PFSK-1 (cell line): ENCODE data around the gene PEAK1.

Experiments used
- FOXP2 ChIP-seq: optimal IDR thresholded peaks from 2 replicates; pipeline ENCODE3; 2011; ENCODE audit warnings: borderline replicate concordance, control low read depth, inconsistent platforms; ENCODE audit not compliant: insufficient read depth; ENCODE audit errors: extremely low read length, extremely low read depth
- POLR2AphosphoS5 ChIP-seq: IDR thresholded peaks from 2 replicates; pipeline ENCODE4 v1.6.1; 2012; ENCODE audit warnings: low read depth, mild to moderate bottlenecking, control low read depth, low read length, moderate library complexity
- SIN3A ChIP-seq: IDR thresholded peaks from 2 replicates; pipeline ENCODE4 v1.6.1; 2012; ENCODE audit warnings: mild to moderate bottlenecking, low read length, moderate library complexity, borderline replicate concordance; ENCODE audit not compliant: insufficient read depth
- TAF1 ChIP-seq: IDR thresholded peaks from 2 replicates; pipeline ENCODE4 v1.6.1; 2012; ENCODE audit warnings: low read length, control low read depth, borderline replicate concordance; ENCODE audit not compliant: insufficient read depth
- TF ChIP-seq, protein P1 (sequence below), 2 experiments: IDR thresholded peaks; 2 replicates each; pipeline versions ENCODE4 v1.6.1 to v1.8.0; 2011 to 2012; ENCODE audit warnings: low read depth in 2 of 2, low read length in 2 of 2, control low read depth in 1 of 2, inconsistent platforms in 1 of 2, mild to moderate bottlenecking in 1 of 2, moderate library complexity in 1 of 2; ENCODE audit not compliant: insufficient read depth in 1 of 2

PEAK1 gene

DNA sequence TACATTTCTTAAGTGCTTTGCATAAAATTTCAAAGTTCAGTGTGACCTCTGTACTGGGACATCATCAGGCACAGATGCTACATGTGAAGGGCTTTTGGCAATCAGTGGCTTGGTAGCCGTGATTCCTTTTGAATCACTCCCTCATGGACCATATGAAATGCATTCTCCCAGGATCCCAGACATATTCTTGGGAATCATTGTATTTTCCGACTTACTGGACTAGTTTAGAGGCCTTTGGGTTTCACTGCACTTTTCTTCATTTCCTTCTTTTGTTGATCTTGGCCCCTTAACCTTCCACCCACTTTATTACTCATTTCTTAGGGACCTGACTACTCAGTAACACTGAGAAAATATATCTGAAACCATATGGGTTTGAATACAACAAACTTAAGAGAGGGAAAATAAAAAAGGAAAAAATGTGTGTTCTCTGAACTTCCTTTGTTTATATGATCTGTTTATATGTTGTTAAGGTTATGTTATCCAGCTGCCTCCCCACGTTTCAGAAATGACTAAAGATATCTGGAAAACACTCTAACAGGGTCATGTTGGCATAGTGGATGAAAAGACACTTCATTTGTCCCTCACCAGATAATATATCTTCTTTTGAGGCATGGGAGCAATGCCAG lies 35.9 kb upstream of the PEAK1 start:
- no peak for TF ChIP-seq TAF1
- no peak for TF ChIP-seq SIN3A
- no peak for TF ChIP-seq POLR2AphosphoS5
- TF ChIP-seq, protein P1, sequence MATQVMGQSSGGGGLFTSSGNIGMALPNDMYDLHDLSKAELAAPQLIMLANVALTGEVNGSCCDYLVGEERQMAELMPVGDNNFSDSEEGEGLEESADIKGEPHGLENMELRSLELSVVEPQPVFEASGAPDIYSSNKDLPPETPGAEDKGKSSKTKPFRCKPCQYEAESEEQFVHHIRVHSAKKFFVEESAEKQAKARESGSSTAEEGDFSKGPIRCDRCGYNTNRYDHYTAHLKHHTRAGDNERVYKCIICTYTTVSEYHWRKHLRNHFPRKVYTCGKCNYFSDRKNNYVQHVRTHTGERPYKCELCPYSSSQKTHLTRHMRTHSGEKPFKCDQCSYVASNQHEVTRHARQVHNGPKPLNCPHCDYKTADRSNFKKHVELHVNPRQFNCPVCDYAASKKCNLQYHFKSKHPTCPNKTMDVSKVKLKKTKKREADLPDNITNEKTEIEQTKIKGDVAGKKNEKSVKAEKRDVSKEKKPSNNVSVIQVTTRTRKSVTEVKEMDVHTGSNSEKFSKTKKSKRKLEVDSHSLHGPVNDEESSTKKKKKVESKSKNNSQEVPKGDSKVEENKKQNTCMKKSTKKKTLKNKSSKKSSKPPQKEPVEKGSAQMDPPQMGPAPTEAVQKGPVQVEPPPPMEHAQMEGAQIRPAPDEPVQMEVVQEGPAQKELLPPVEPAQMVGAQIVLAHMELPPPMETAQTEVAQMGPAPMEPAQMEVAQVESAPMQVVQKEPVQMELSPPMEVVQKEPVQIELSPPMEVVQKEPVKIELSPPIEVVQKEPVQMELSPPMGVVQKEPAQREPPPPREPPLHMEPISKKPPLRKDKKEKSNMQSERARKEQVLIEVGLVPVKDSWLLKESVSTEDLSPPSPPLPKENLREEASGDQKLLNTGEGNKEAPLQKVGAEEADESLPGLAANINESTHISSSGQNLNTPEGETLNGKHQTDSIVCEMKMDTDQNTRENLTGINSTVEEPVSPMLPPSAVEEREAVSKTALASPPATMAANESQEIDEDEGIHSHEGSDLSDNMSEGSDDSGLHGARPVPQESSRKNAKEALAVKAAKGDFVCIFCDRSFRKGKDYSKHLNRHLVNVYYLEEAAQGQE (IDR thresholded peaks at IDR 0.05; ENCODE audit: insufficient read depth in 1 of 2, low read depth in 2 of 2, low read length in 2 of 2) = no peak
- no peak for TF ChIP-seq FOXP2

DNA sequence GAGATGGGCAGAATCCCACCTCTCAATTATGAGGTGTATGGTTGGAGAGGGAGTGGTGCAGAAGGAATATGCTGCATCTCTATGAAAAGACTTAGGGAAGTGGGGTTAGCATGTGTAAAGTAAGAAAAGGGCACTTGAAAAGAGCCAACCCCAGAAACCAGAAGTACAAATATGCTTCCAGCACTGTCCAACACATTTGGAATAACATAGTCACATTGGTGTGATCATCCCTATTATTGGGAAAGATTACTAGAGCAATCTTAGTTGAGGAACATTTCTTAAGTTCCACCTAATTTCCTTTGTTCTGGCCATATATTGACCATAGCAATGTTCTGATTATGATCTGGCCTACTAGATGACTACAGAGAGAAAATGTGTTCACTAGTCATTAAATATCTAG lies 35.0 kb upstream of the PEAK1 start:
- TF ChIP-seq FOXP2 = no peak

DNA sequence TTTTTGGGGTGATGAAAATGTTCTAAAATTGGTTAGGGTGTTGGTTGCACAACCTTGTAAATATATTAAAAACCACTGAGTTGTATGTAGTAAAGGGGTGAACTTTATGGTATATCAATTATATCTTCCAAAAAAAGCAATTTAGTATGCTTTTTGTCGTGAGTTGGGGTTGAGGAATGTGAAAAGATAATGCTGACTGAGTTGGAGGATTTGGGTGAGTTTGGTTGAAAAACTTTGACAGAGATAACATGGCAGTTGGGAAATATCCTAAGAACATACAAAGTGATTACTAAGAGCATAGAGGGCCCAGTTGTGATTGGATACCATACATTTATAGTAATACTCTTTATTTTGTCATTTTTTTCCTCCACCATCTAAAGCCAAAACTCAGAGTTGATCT lies 34.4 kb upstream of the PEAK1 start:
- no peak for TF ChIP-seq SIN3A
- no peak for TF ChIP-seq TAF1
- TF ChIP-seq FOXP2 = no peak
- no peak for TF ChIP-seq POLR2AphosphoS5
- TF ChIP-seq, protein P1 (IDR thresholded peaks at IDR 0.05; ENCODE audit: insufficient read depth in 1 of 2, low read depth in 2 of 2, low read length in 2 of 2) = no peak

DNA sequence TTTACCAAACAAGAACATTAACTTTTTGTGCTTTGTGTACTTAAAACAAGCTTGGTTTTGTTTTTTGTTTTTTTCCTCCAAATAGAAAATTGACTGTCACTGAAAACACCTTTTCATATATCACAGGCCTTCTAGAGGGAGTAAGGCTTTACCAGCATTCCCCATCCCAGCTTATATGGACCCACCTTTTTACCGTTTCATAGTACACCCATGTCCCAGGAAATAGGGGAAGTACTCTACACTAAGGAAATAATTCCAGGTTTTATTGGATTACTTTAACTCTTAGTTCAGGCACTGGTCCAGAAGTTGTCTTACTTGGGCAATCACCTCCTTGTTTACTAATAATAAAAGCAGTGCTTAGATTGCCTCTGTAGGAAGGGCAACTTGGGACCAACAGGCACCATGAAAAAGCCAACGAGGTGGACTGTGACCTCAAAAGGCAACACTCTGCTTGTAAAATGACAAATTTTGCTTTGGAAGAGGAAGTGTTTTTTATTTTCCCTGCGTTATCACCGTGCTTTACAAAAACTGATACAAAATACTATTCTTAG lies 27.0 kb upstream of the PEAK1 start:
- TF ChIP-seq SIN3A = no peak
- TF ChIP-seq FOXP2 = no peak
- TF ChIP-seq, protein P1 (IDR thresholded peaks at IDR 0.05; ENCODE audit: insufficient read depth in 1 of 2, low read depth in 2 of 2, low read length in 2 of 2) = no peak
- TF ChIP-seq TAF1 = no peak
- no peak for TF ChIP-seq POLR2AphosphoS5

DNA sequence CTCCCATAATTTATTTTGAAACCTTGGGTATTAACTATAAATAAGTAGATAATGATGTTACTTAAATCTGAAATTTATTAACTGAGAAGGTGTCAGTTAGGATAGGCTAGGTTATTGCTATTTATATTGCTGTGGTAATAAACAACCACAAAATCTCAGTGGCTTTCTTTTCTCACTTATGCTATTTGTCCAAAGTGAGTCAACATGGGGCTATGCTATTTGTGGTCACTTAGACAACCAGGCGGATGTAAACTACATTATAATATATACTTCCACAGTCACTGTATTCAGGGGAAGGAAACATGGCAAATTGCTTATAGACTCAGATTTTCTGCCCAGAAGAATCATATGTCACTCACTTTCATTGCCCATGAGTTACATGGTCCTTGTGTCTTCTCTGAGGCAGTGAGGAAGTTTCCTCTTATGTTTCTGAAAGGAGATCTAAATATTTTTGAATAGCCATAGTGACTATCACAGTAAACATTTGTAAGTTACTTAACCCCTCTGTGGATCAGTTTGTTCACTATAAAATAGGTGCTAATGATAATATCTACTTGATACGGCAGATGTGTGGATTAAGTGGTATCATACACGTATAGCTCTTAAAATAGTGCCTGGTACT lies 20.6 kb upstream of the PEAK1 start:
- TF ChIP-seq POLR2AphosphoS5 = no peak
- TF ChIP-seq SIN3A = no peak
- no peak for TF ChIP-seq FOXP2
- TF ChIP-seq, protein P1 (IDR thresholded peaks at IDR 0.05; ENCODE audit: insufficient read depth in 1 of 2, low read depth in 2 of 2, low read length in 2 of 2) = no peak
- TF ChIP-seq TAF1 = no peak
